ENCODE results near the gene KCNT1. TPM values are rescaled to one million over a fixed set of nuclear protein-coding genes. Genes with fewer than 3 reads are reported as not detected.

KCNT1 gene
- total and polyA plus RNA-seq, 11 donors: 0.21 to 7.4 (median 1.9) TPM

DNA sequence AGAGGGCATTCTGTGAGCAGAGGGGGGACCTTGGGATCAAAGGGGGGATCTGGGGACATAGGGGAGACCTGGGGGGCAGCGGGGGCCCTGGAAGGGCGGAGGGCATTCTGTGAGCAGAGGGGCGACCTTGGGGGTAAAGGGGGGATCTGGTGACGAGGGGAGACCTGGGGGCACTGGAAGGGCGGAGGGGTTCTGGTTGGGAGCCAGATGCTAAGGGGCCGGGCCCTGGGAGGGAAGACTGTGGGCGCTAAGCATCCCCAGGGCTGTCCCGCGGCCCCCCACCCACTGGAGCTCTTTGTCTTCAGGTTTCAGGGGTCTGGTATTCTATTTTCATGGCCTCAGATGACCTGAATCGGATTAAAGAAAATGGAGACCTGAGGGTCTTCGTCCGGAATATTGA, 38.1 kb upstream of the KCNT1 start:
- ATAC-seq (no peak), DNase-seq (no peak)
- peaks cover 0 to 18% (median 0%) of the 10 kb centered on the region in 9 donors for H3K27me3 ChIP-seq
- no peak overlapping the region for H3K4me3 ChIP-seq
- WGBS, 4 donors: 88 to 90% (median 89%) methylated on average over 12 of the region's 12 CpGs
- intact Hi-C loops (cut with DNase I): no loop called here
- no peak for TF ChIP-seq POLR2A (IDR thresholded peaks at IDR 0.05)
- TF ChIP-seq, protein P1, sequence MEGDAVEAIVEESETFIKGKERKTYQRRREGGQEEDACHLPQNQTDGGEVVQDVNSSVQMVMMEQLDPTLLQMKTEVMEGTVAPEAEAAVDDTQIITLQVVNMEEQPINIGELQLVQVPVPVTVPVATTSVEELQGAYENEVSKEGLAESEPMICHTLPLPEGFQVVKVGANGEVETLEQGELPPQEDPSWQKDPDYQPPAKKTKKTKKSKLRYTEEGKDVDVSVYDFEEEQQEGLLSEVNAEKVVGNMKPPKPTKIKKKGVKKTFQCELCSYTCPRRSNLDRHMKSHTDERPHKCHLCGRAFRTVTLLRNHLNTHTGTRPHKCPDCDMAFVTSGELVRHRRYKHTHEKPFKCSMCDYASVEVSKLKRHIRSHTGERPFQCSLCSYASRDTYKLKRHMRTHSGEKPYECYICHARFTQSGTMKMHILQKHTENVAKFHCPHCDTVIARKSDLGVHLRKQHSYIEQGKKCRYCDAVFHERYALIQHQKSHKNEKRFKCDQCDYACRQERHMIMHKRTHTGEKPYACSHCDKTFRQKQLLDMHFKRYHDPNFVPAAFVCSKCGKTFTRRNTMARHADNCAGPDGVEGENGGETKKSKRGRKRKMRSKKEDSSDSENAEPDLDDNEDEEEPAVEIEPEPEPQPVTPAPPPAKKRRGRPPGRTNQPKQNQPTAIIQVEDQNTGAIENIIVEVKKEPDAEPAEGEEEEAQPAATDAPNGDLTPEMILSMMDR (IDR thresholded peaks at IDR 0.05): no peak
- H3K36me3 ChIP-seq: no peaks in the 10 kb centered on the region
- no peak overlapping the region for H3K27ac ChIP-seq
- peaks cover 0 to 5% (median 0%) of the 10 kb centered on the region in 12 donors for H3K4me1 ChIP-seq
- no peaks in the 10 kb centered on the region for H3K9me3 ChIP-seq

DNA sequence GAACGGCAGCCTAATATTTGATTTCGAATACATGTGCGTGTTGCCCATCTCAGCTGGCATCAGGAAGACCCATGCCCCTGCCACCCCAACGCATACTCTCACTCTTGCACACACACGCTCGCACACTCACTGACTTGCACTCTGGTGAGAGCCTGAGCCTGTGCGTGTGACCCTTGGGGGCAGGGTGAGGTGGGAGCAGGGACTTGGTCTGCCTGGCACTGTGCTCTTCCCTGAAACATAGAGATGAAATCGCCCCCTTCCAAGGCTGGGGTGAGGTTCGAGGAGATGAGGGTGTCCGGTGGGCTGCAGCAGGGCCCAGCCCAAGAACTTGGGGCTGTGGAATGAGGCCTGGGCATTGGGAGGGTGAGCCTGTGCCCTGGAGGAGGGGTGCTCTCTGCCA, 37.7 kb upstream of the KCNT1 start:
- H3K27me3 ChIP-seq: peaks cover 0 to 18% (median 0%) of the 10 kb centered on the region in 9 donors
- 79 to 89% (median 85%) methylated on average over 9 to 10 of the region's 10 CpGs for WGBS, 4 donors
- TF ChIP-seq POLR2A (IDR thresholded peaks at IDR 0.05): no peak
- TF ChIP-seq, protein P1 (IDR thresholded peaks at IDR 0.05): no peak
- H3K36me3 ChIP-seq: no peaks in the 10 kb centered on the region
- no peak overlapping the region for H3K27ac ChIP-seq
- no peaks in the 10 kb centered on the region for H3K9me3 ChIP-seq
- ATAC-seq (no peak), DNase-seq (no peak)
- intact Hi-C loops (cut with DNase I): no loop called here
- H3K4me1 ChIP-seq: peaks cover 0 to 5% (median 0%) of the 10 kb centered on the region in 12 donors
- no peak overlapping the region for H3K4me3 ChIP-seq

DNA sequence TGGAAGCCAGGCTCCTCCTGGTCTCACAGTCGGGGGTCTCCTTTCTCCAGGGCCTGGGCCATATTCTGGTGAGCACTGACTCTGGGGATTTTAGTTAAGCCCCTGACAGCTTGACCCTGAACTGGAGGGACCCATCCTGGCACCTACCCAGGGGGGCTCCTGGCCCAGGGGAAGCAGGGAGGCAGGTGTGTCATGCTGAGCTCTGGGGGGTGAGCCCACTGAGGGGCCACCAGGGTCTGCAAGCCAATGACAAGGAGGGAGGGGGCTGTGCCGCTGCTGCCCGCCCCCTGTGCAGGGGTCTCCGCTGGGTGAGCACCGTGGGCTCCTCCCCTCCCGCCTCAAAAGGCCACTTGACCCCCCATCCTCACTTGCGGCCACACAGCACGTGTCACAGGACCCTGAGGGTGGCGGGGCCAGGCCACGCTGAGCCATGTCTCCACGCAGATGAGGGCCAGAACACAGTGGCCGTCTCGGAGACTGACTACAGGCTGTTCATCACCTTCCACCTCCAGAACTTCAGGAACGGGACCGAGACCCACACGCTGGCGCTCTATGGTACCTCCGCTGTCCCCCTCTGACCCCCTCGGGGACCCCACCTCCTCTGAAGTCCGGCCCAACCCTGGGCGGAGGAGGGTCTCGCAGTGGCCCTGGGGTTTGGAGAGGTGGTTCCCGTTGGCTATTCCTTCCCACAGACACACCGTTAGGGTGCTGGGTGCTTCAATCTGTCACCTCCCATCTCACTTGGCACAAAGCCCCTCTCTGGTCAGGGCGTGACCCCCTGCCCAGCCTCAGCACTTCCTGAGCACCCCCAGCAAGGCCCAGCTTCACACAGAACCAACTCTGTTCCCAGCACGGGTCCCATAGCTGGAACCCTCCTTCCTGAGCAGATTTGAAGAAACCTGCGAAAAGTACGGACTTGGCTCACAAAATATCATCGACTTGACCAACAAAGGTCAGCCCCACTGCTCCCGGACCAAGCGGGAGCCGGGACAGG, 36.9 kb upstream of the KCNT1 start:
- WGBS, 4 donors: 76 to 83% (median 83%) methylated on average over 29 to 32 of the region's 32 CpGs
- TF ChIP-seq, protein P1 (IDR thresholded peaks at IDR 0.05): no peak
- no peak for TF ChIP-seq POLR2A (IDR thresholded peaks at IDR 0.05)
- intact Hi-C loops (cut with DNase I): no loop called here
- H3K27ac ChIP-seq: no peak overlapping the region
- ATAC-seq (no peak), DNase-seq (no peak)
- H3K27me3 ChIP-seq: peaks cover 0 to 21% (median 3%) of the 10 kb centered on the region in 9 donors
- H3K9me3 ChIP-seq: no peaks in the 10 kb centered on the region
- no peaks in the 10 kb centered on the region for H3K36me3 ChIP-seq
- peaks cover 0 to 5% (median 0%) of the 10 kb centered on the region in 12 donors for H3K4me1 ChIP-seq
- H3K4me3 ChIP-seq: no peak overlapping the region

DNA sequence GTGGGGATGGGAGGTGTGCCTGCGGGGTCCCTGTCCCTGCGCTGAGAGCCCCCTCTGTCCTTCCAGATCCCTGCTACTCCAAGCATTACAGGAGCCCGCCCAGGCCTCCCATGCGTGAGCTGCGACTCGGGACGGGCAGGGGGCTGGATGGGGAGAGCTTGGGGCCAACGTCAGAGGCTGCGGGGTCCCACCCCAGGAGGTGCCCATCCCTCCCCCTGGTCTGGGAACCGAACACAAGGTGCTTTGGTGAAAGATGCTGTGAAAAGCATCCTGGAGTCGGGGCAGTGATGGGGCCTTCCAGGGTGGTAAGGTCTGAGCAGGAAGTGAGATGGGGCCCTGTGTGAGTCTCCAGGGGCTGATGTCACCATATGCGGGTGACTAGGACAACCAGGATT, 36.2 kb upstream of the KCNT1 start:
- WGBS, 4 donors: 76 to 82% (median 81%) methylated on average over 12 of the region's 12 CpGs
- Histone ChIP-seq H3K4me1 (peaks cover 0 to 5% (median 0%) of the 10 kb centered on the region in 12 donors), H3K36me3 (no peaks in the 10 kb centered on the region), H3K27ac (no peak overlapping the region), H3K27me3 (peaks cover 0 to 21% (median 4%) of the 10 kb centered on the region in 9 donors), H3K9me3 (no peaks in the 10 kb centered on the region), H3K4me3 (no peak overlapping the region)
- DNase-seq (no peak), ATAC-seq (no peak)
- no peak for TF ChIP-seq POLR2A (IDR thresholded peaks at IDR 0.05)
- TF ChIP-seq, protein P1 (IDR thresholded peaks at IDR 0.05): no peak
- intact Hi-C loops (cut with DNase I): no loop called here
